ENCODE measurements around the gene WDR20.

DNA sequence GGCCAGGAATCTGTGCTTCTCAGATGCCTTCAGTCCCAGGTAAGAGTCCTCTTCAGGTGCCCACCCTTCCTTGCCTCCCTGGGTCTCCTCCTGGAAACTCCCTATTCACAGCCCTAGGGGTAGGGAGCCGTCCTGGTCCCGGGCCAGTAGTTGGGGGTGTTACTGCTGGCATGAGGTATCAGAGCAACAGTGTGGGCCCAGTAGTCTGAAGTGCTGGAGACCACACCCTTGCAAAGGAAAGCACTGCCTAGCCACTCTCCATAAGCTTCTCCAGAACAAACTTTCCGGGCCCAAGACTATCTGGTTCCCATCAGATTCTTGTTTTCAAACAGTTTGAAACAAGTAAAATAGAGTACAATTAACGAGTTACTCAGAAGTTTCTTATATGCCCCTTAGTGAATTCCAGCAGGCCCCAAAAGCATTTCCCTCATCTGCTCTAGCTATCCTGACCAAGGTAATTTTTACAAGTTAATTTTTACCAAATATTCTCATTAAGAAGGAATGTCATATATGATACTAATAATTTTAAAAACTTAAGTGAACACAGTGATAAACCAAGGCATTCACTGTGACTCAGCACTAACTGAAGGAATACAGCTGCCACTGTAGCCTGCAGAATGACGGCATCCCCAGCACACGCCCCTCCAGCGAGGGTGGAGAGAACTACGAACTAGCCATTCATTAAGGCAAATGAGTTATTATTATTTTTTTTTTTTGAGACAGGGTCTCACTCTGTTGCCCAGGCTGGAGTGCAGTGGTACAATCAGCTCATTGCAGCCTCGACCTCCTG lies 115.9 kb downstream of the WDR20 start:
- TF ChIP-seq, protein P1, sequence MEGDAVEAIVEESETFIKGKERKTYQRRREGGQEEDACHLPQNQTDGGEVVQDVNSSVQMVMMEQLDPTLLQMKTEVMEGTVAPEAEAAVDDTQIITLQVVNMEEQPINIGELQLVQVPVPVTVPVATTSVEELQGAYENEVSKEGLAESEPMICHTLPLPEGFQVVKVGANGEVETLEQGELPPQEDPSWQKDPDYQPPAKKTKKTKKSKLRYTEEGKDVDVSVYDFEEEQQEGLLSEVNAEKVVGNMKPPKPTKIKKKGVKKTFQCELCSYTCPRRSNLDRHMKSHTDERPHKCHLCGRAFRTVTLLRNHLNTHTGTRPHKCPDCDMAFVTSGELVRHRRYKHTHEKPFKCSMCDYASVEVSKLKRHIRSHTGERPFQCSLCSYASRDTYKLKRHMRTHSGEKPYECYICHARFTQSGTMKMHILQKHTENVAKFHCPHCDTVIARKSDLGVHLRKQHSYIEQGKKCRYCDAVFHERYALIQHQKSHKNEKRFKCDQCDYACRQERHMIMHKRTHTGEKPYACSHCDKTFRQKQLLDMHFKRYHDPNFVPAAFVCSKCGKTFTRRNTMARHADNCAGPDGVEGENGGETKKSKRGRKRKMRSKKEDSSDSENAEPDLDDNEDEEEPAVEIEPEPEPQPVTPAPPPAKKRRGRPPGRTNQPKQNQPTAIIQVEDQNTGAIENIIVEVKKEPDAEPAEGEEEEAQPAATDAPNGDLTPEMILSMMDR (optimal IDR thresholded peaks at IDR 0.05 in 1 of 3, IDR thresholded peaks at IDR 0.05 in 1 of 3, conservative IDR thresholded peaks at IDR 0.05 in 1 of 3; ENCODE audit: extremely low read depth in 1 of 3, insufficient read depth in 2 of 3, low read length in 3 of 3), result no peak
- TF ChIP-seq EZH2 (IDR thresholded peaks at IDR 0.05; ENCODE audit: low read length), result no peak
